GM19099 (cell line): ENCODE data around the gene GRN.

Source experiments
- POLR2A ChIP-seq: IDR thresholded peaks from 3 replicates; pipeline ENCODE4 v1.6.1; 2011; ENCODE audit warnings: low read depth; ENCODE audit not compliant: insufficient read length; ENCODE audit errors: extremely low read depth

The GRN gene

GRCh38 chr17:44351961-44352827 lies 7.1 kb downstream of the GRN start:
- no peak for TF ChIP-seq POLR2A

- TF ChIP-seq POLR2A: no peak
These were observed 7.9 kb downstream of the GRN start for GRCh38 chr17:44352828-44353671.

GRCh38 chr17:44353672-44354331 lies 8.7 kb downstream of the GRN start:
- no peak for TF ChIP-seq POLR2A

- TF ChIP-seq POLR2A: no peak
These were observed 9.8 kb downstream of the GRN start for GRCh38 chr17:44354582-44355561.

- TF ChIP-seq POLR2A: no peak
These were observed 10.6 kb downstream of the GRN start for GRCh38 chr17:44355642-44356099.

GRCh38 chr17:44356241-44356640 lies 11.1 kb downstream of the GRN start:
- no peak for TF ChIP-seq POLR2A

- TF ChIP-seq POLR2A: no peak
These were observed 13.0 kb downstream of the GRN start for GRCh38 chr17:44358066-44358465.

GRCh38 chr17:44359006-44359405 lies 13.9 kb downstream of the GRN start:
- no peak for TF ChIP-seq POLR2A

- TF ChIP-seq POLR2A: no peak
These were observed 14.5 kb downstream of the GRN start for GRCh38 chr17:44359458-44360143.

- no peak for TF ChIP-seq POLR2A
These were observed 15.0 kb downstream of the GRN start for GRCh38 chr17:44360144-44360533.

- TF ChIP-seq POLR2A: no peak
These were observed 15.7 kb downstream of the GRN start for GRCh38 chr17:44360826-44361225.

GRCh38 chr17:44361292-44362260 lies 16.5 kb downstream of the GRN start:
- TF ChIP-seq POLR2A: no peak
